HG02938 (cell line): ENCODE results near the gene TOM1L2.

Experiments
- ATAC-seq: cut with Tn5 transposase; IDR thresholded peaks from one replicate; pipeline ENCODE4 v1.9.1; 2021; ENCODE audit warnings: mild to moderate bottlenecking, moderate library complexity; ENCODE audit not compliant: unreplicated experiment

TOM1L2 gene

GRCh38 chr17:17880577-17881196 is 91.5 kb downstream of the TOM1L2 start:
- no peak for ATAC-seq

- no peak for ATAC-seq
Observed at GRCh38 chr17:17877529-17878358, 94.5 kb downstream of the TOM1L2 start.

GRCh38 chr17:17876959-17877528 is 95.2 kb downstream of the TOM1L2 start:
- ATAC-seq, result no peak

GRCh38 chr17:17874478-17874877 is 97.7 kb downstream of the TOM1L2 start:
- no peak for ATAC-seq

GRCh38 chr17:17873450-17873991 is 98.7 kb downstream of the TOM1L2 start:
- no peak for ATAC-seq

- ATAC-seq, result no peak
Observed at GRCh38 chr17:17872547-17873345, 99.5 kb downstream of the TOM1L2 start.

GRCh38 chr17:17871913-17872312 is 100.3 kb downstream of the TOM1L2 start:
- no peak for ATAC-seq

- ATAC-seq, result no peak
Observed at GRCh38 chr17:17870247-17870646, 102.0 kb downstream of the TOM1L2 start.

- ATAC-seq, result no peak
Observed at GRCh38 chr17:17868641-17869522, 103.3 kb downstream of the TOM1L2 start.

GRCh38 chr17:17866897-17867296 is 105.3 kb downstream of the TOM1L2 start:
- ATAC-seq, result no peak

- no peak for ATAC-seq
Observed at GRCh38 chr17:17866425-17866824, 105.8 kb downstream of the TOM1L2 start.

GRCh38 chr17:17865035-17865434 is 107.2 kb downstream of the TOM1L2 start:
- no peak for ATAC-seq

- no peak for ATAC-seq
Observed at GRCh38 chr17:17860766-17861107, 111.5 kb downstream of the TOM1L2 start.

- no peak for ATAC-seq
Observed at GRCh38 chr17:17859909-17860765, 112.1 kb downstream of the TOM1L2 start.

- no peak for ATAC-seq
Observed at GRCh38 chr17:17857496-17857895, 114.7 kb downstream of the TOM1L2 start.

- no peak for ATAC-seq
Observed at GRCh38 chr17:17856386-17856785, 115.8 kb downstream of the TOM1L2 start.

GRCh38 chr17:17855976-17856375 is 116.2 kb downstream of the TOM1L2 start:
- ATAC-seq, result no peak

GRCh38 chr17:17853811-17854447 is 118.3 kb downstream of the TOM1L2 start:
- no peak for ATAC-seq

GRCh38 chr17:17852930-17853329 is 119.3 kb downstream of the TOM1L2 start:
- ATAC-seq, result no peak
